C4-2B (cell line): ENCODE data around the gene KCNJ15.

ENCODE experiments used
- CTCF ChIP-seq: fragments of 450-650 bp; conservative IDR thresholded peaks from 2 replicates; pipeline ENCODE4 v1.5.1; 2017; ENCODE audit warnings: mild to moderate bottlenecking
- ZFX ChIP-seq: fragments of 450-650 bp; IDR thresholded peaks from 2 replicates; pipeline ENCODE4 v1.6.1; 2017

DNA sequence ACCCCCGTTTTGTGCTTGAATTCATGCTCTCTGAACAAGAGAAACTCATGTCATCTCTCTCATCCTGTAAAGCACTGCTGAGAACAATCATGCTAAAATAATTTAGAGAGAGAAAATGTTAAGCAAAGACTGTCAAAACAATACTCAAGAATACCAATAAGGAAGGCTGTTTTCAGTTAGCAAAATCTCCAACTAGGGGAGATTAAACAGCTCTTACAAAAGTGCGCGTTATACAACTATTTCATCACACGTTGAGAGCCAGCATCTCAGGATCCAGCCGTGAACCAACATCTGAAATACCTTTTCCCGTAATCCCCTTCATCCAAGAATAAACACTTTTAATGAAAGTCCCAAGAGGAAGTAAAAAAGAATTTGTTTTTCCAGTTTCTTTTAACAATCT lies 44.1 kb upstream of the KCNJ15 start:
- TF ChIP-seq CTCF (no peak), ZFX (no peak)
